Left cardiac atrium (tissue), 4 donors: ENCODE data around the gene PEX26. TPM values are rescaled to one million over a fixed set of nuclear protein-coding genes. Genes with fewer than 3 reads are reported as not detected.
"Not testable (repeated sequence)": the region's sequence is repeated elsewhere in the genome, so short reads cannot be mapped to it uniquely, and the experiment has no call there.

ENCODE experiments used
- ATAC-seq, 2 donors: fragments of 200-7000 bp; cut with Tn5 transposase; one replicate each; pipeline ENCODE4 v1.9.1; 2020; ENCODE audit warnings: mild to moderate bottlenecking in 2 of 2, moderate library complexity in 2 of 2
- DNase-seq: peaks from one replicate; pipeline ENCODE4 v3.0.0-alpha.2; 2020
- intact Hi-C, 2 donors: fragments of 100-400 bp; cut with DNase I; formaldehyde crosslinking; loops; one replicate each; pipeline versions ENCODE4 v1.14.1 to v1.15.1; 2022 to 2023
- long read RNA-seq: library from polyadenylated mRNA; unstranded; transcript quantifications from one replicate; pipeline ENCODE4 v2.0.0, GENCODE V29; 2021
- total RNA-seq, 2 donors: library from RNA; stranded (reverse); fragmentation: NEBNext Ultra II Directional; extraction: Animal tissue kit (Norgen Biotek cat#: 25700); gene quantifications; one replicate each; pipeline ENCODE4 v1.2.1, GENCODE V29; 2021
- donor health status: DM: no; HTN: yes; CAD: no.
- donor health status: DM: no; HTN: yes; CAD: no; lungs with severe emphysema.
- donor health status: DM: yes; HTN: yes; CAD: no.
- donor health status: Dilated cardiomyopathy.

PEX26 gene
- total RNA-seq, result 10 to 100 TPM; 21.6 to 22.5 TPM
- long read RNA-seq, partial matches to known transcripts, result 1 of 3 reads
- long read RNA-seq, other reads (novel, unspliced or antisense), result 2 of 3 reads

- DNase-seq (peak; percentile 96), ATAC-seq (peak; percentile 99)
- intact Hi-C loops, result loop anchor here (2.0 to 5.0 kb wide), 5 partner anchors 77 to 335 kb away; no protein-coding TSS in a partner anchor
Observed at GRCh38 chr22:18077639-18078328, at the start of gene PEX26. Gene PEX26 (plus strand): TSS chr22:18077990. CDS start chr22:18078377, 387 bp downstream.

DNA sequence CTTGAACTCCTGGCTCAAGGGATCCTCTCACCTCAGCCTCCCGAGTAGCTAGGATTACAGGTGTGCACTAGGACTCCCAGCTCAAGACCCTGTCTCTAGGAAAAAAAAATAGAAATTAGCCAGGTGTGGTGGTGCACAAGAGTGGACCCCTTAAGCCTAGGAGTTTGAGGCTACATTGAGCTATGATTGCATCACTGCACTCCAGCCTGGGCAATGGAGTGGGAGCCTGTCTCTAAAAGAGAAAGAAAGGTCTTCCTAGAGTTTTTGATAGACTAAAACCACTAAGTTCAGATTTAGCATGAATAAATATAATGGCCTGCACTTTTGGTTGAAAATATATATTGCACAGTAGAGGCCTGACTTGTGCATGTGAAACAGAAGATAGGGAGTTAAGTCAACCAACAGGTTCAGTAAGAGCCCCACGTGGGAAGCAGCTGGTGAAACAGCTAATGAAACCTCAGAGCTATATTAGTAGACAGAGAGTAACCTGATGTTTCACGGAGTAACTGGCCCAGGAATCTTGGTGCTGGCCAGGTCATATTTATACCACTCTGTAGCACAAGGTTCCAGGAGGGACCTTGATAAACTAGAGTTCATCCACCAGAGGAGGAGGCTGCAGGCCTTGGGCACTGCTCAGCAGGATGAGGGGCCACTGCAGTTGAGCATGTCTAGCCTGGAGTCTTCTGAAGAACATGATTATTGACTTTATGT, 48.8 kb upstream of the PEX26 start:
- intact Hi-C loops, result no loop called here
- ATAC-seq (no peak), DNase-seq (no peak)

GRCh38 chr22:18029686-18030267, 48.0 kb upstream of the PEX26 start:
- ATAC-seq (no peak), DNase-seq (no peak)
- intact Hi-C loops, result loop anchor here in 1 of 2 donors (5.0 kb wide), 1 partner anchor 38 kb away; no protein-coding TSS in a partner anchor

DNA sequence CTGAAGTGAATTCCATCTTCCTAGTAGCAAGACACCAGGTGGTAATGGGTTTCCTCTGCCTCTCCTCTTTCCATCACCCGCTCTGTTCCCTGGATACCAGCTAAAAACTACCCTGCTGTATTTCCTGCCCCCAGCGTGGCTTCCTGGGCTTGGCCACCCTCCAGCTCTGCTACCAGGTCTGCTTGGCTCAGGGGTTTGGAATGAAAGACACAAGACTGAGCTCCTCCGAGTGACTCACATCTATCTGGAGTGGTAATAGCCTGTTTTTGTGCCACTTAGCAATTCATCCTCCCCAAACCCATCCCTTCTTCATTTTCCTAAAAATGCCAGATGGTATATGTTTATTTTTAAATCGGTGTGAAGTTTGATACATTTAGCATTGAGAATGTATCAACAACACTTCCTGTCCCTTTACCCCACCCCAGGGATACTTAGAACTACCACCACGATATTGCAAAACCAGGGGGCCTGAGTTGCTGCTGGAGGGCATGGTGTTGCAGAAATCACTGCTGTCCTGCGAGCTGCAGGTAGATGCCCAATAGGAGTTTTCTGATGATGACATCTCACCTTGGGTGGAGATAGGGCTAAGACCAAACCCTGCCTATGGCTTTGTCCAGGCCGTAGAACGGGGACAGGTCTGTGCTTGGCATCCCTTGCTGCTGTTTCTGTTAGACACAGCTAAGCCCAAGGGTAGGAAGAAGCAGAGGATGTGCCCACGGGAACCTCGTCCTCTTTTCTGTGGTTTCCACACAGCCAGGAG, 45.9 kb upstream of the PEX26 start:
- ATAC-seq (peak in 1 of 2 donors; percentile 88), DNase-seq (no peak)
- intact Hi-C loops, result loop anchor here in 1 of 2 donors (5.0 kb wide), 1 partner anchor 35 kb away; no protein-coding TSS in a partner anchor

DNA sequence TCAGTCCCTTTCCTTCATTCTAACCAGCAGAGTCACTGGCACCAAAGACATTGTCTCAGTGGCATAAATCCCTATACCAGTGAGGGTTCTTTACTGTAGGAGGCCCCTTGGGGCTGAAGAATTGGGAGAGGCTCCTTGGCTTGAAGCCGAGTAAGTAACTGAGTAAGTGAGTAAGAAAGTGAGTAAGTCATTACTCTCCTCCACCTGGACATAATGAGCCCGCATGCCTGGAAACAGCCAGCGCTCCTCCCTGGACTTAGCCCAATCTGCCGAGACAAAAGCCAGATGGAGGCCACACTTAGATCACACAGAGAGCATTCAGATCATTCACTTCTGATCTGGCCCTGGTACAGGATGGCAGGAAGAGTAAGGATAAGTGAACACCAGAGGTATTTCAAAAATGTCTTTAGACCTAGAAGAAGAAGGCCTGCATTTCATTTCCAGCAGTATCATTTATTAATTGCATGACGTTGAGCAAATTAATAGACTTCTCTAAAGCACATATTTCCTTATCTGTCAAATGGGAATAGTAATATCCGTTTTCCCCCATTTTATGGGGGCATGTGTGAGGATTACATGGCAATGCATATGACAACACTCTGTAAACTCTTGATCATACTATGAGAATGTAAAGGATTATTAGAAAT, 45.2 kb upstream of the PEX26 start:
- ATAC-seq (peak; percentile 60 to 83), DNase-seq (no peak)
- intact Hi-C loops, result loop anchor here in 1 of 2 donors (5.0 kb wide), 1 partner anchor 35 kb away; no protein-coding TSS in a partner anchor

GRCh38 chr22:18033204-18033998, 44.4 kb upstream of the PEX26 start:
- ATAC-seq, result peak; percentile 18 to 76
- intact Hi-C loops, result loop anchor here in 1 of 2 donors (5.0 kb wide), 1 partner anchor 34 kb away; no protein-coding TSS in a partner anchor
- no peak for DNase-seq

DNA sequence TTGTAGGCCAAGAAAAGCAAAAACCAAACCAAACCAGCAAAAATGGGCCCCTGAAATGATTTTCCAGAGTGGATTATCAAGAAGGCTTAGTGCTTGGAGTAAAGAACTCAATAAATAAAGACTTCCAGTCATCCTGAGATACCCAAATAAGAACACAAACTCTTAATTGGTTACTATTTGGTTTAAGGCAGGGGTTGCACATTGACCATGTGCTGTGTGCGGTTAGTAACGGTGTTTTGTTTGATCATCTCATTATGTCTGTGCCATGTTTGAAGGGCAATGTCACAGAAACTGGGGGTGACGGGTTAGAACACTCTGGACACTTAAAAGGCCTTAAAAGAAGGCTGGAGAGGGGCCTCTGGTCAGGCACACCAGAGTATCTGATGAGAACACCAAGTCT, 43.7 kb upstream of the PEX26 start:
- intact Hi-C loops, result loop anchor here in 1 of 2 donors (5.0 kb wide), 1 partner anchor 33 kb away; no protein-coding TSS in a partner anchor
- no peak for ATAC-seq

GRCh38 chr22:18035751-18036150, 42.0 kb upstream of the PEX26 start:
- DNase-seq, result peak; percentile 46
- no peak for ATAC-seq
- intact Hi-C loops, result no loop called here

More for the DNA sequence above, 43.7 kb upstream of the PEX26 start:
- DNase-seq, result no peak

DNA sequence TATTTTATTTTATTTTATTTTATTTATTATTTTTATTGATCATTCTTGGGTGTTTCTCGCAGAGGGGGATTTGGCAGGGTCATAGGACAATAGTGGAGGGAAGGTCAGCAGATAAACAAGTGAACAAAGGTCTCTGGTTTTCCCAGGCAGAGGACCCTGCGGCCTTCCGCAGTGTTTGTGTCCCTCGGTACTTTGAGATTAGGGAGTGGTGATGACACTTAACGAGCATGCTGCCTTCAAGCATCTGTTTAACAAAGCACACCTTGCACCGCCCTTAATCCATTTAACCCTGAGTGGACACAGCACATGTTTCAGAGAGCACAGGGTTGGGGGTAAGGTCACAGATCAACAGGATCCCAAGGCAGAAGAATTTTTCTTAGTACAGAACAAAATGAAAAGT, 36.9 kb upstream of the PEX26 start:
- intact Hi-C loops, ATAC-seq, DNase-seq: not testable (repeated sequence)

DNA sequence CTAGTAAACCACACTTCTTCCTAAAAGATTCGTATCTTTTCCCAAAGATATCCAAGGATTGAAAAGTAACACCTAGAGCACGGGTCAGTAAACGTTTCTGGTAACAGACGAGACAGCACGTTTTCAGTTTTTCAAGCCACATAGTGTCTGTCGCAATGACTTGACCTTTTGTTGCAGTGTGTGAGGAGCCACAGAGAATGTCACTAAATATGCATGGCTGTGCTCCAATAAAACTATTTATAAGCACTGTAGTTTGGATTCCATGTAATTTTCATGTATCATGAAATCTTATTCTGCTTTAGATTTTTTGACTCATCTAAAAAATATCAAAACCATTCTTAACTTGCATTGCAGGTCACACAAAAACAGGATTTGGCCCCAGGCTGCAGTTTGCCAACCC, 35.1 kb upstream of the PEX26 start:
- DNase-seq, result no peak
- peak; percentile 29 to 41 for ATAC-seq
- intact Hi-C loops, result no loop called here

GRCh38 chr22:18044548-18045271, 33.1 kb upstream of the PEX26 start:
- ATAC-seq, result peak; percentile 88 to 90
- intact Hi-C loops, result no loop called here
- peak; percentile 58 for DNase-seq

DNA sequence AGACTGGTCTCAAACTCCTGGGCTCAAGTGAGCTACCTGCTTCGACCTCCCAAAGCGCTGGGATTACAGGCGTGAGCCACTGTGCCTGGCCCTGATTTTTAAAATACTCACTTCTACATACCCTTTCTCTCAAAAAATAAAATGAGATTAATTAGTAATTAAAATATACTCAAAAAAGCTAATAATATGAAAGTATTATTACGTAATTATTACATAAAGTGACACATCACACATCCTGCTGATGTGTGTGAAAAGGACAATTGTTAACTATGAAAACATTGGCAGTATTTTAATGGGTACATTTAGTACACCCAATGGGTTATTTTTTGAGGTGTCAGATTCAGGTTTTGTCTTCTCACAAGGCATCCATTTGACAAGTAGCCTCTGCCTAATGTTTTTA, 32.0 kb upstream of the PEX26 start:
- ATAC-seq (no peak), DNase-seq (no peak)
- intact Hi-C loops, result no loop called here

DNA sequence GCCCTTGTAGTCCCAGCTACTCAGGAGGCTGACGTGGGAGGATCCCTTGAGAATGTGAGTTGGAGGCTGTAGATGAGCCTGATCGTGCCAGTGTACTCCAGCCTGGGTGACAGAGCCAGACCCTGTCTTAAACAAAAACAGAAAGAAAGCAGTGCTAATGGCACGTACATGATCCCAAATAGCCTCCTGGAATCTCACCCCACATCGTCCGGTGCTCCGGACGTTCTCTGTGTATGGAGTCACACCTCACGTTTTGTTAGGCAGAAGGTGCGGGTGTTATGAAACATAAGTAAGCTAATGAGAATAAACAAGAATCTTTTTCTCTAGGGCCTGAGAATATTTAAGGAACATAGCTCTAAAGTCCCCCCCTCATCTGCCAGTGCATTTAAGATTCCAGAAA, 29.7 kb upstream of the PEX26 start:
- no peak for ATAC-seq
- intact Hi-C loops, result no loop called here
- DNase-seq, result no peak

- intact Hi-C loops, result no loop called here
- DNase-seq (no peak), ATAC-seq (no peak)
Observed at GRCh38 chr22:18048441-18048898, 29.3 kb upstream of the PEX26 start.

DNA sequence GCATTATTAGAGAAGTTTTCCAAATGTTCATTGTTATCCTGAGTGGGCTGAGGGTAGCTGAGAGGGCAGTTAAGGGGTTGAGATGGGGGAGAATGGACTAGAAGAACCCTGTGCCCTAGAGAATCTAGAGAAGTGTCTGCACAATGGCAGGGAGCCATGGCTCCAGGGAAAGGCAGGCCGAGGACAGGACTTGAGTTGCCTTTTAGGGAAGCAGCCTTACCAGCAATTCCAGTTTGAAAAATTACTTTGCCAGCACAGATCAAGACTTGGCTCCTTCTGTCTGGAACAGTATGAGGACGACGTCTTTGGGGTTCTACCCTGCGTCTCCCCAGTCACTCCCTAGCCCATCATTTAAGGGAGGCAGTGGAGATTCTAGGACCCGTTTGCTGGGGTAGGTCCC, 27.7 kb upstream of the PEX26 start:
- intact Hi-C loops, result no loop called here
- ATAC-seq (no peak), DNase-seq (no peak)

DNA sequence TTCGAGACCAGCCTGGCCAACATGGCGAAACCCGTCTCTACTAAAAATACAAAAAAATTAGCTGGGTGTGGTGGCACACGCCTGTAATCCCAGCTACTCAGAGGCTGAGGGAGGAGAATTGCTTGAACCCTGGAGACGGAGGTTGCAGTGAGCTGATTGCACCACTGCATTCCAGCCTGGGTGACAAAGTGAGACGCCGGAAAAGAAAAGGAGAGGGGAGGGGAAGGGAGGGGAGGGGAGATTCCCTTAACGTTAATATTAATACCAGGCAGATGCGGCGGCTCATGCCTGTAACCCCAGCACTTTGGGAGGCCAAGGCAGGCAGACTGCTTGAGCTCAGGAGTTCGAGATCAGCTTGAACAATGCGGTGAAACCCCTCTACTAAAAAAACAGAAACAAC, 26.7 kb upstream of the PEX26 start:
- intact Hi-C loops, DNase-seq, ATAC-seq: not testable (repeated sequence)
